A549 (cell line): ENCODE measurements around the gene PLXNC1. TPM values are rescaled to one million over a fixed set of nuclear protein-coding genes. Genes with fewer than 3 reads are reported as not detected.

Experiments used
- ATAC-seq, 2 experiments: fragments of 200-7000 bp in 1 of 2; fragments of >200 bp in 1 of 2; cut with Nextera tagmentation in 1 of 2; cut with Tn5 transposase in 1 of 2; 3 replicates each; pipeline versions ENCODE4 v1.8.0 to v1.9.1; 2018 to 2020; ENCODE audit warnings: mild to moderate bottlenecking in 1 of 2, moderate library complexity in 1 of 2
- CTCF ChIA-PET: fragments of 300-600 bp; sonication (Branson Sonifier 250); formaldehyde crosslinking; extraction: SDS; loops from one replicate; lab custom pipeline; 2021; ENCODE audit warnings: antibody characterized with exemption, inconsistent platforms; lab: Yijun Ruan, JAX
- POLR2A ChIA-PET: fragments of 350-600 bp; formaldehyde crosslinking; extraction: SDS; loops from one replicate; lab custom pipeline; 2021; ENCODE audit warnings: antibody characterized with exemption, inconsistent platforms; lab: Yijun Ruan, JAX
- DNase-seq, 2 experiments: peaks; one replicate each; pipeline versions ENCODE4 v3.0.0 to v3.0.0-alpha.2; 2011 to 2016; ENCODE audit warnings: low read depth in 1 of 2, low spot score in 1 of 2
- FAIRE-seq: peaks from 2 replicates; lab custom pipeline; 2011; peaks lifted over from hg19 to GRCh38; lab: Jason Lieb, UNC
- H3K27ac ChIP-seq, 2 experiments: fragments of >200 bp; sonication (Bioruptor Twin); formaldehyde crosslinking; 3 replicates each; pipeline ENCODE4 v1.5.1; 2016 to 2017
- H3K4me1 ChIP-seq: fragments of >200 bp; sonication (Bioruptor Twin); formaldehyde crosslinking; 3 replicates; pipeline ENCODE4 v1.6.1; 2016
- H3K4me2 ChIP-seq: fragments of >200 bp; sonication (Bioruptor Twin); formaldehyde crosslinking; 3 replicates; pipeline ENCODE4 v1.6.1; 2016
- H3K4me3 ChIP-seq: fragments of >200 bp; sonication (Bioruptor Twin); formaldehyde crosslinking; 3 replicates; pipeline ENCODE4 v1.5.1; 2016
- H3K9me3 ChIP-seq: fragments of >200 bp; sonication (Bioruptor Twin); formaldehyde crosslinking; 3 replicates; pipeline ENCODE4 v1.6.1; 2016
- BHLHE40 ChIP-seq: IDR thresholded peaks from 2 replicates; pipeline ENCODE4 v1.6.1; 2012; ENCODE audit warnings: low read depth, low read length, inconsistent platforms
- CBX8 ChIP-seq: fragments of 200-600 bp; sonication (generic); IDR thresholded peaks from 2 replicates; pipeline ENCODE4 v1.6.1; 2016
- CTCF ChIP-seq: fragments of >200 bp; sonication (Bioruptor Twin); formaldehyde crosslinking; IDR thresholded peaks from 3 replicates; pipeline ENCODE4 v1.5.1; 2016
- EHF ChIP-seq: fragments of 250-450 bp; sonication (Bioruptor Pico); IDR thresholded peaks from 2 replicates; pipeline ENCODE4 v1.5.0; 2020; ENCODE audit warnings: mild to moderate bottlenecking
- EHMT2 ChIP-seq: fragments of 200-600 bp; sonication (generic); IDR thresholded peaks from 2 replicates; pipeline ENCODE4 v1.6.1; 2016; ENCODE audit warnings: antibody characterized with exemption, low read depth, mild to moderate bottlenecking, moderate library complexity
- EP300 ChIP-seq, 2 experiments: fragments of >200 bp; sonication (Bioruptor Twin); formaldehyde crosslinking; IDR thresholded peaks; 2 replicates in 1 of 2; 3 replicates in 1 of 2; pipeline ENCODE4 v1.6.1; 2016 to 2017
- FOSB ChIP-seq: fragments of 250-450 bp; sonication (Bioruptor Pico); IDR thresholded peaks from 2 replicates; pipeline ENCODE4 v1.5.0; 2020; ENCODE audit warnings: mild to moderate bottlenecking, moderate library complexity
- GATA3 ChIP-seq: IDR thresholded peaks from 2 replicates; pipeline ENCODE4 v1.6.1; 2012; ENCODE audit warnings: borderline replicate concordance
- HES2 ChIP-seq: fragments of >200 bp; sonication (Bioruptor Twin); formaldehyde crosslinking; IDR thresholded peaks from 2 replicates; pipeline ENCODE4 v1.6.1; 2016
- HEYL ChIP-seq: fragments of 250-450 bp; sonication (Bioruptor Pico); IDR thresholded peaks from 2 replicates; pipeline ENCODE4 v1.8.0; 2021; ENCODE audit warnings: mild to moderate bottlenecking, moderate library complexity
- HOXA7 ChIP-seq: fragments of 250-450 bp; sonication (Bioruptor Pico); IDR thresholded peaks from 2 replicates; pipeline ENCODE4 v1.5.0; 2020; ENCODE audit warnings: mild to moderate bottlenecking, moderate library complexity
- JUNB ChIP-seq: fragments of >200 bp; sonication (Bioruptor Twin); formaldehyde crosslinking; IDR thresholded peaks from 2 replicates; pipeline ENCODE4 v1.6.1; 2016
- KDM1A ChIP-seq: fragments of 200-600 bp; sonication (generic); IDR thresholded peaks from 2 replicates; pipeline ENCODE4 v1.6.1; 2016; ENCODE audit warnings: low read depth, mild to moderate bottlenecking
- MAZ ChIP-seq: fragments of 150-350 bp; IDR thresholded peaks from 2 replicates; pipeline ENCODE4 v1.6.1; 2014; ENCODE audit warnings: antibody characterized with exemption, low read depth, low read length, borderline replicate concordance
- NFE2L2 ChIP-seq: fragments of 150-350 bp; conservative IDR thresholded peaks from 2 replicates; pipeline ENCODE4 v1.6.1; 2014; ENCODE audit warnings: low read length
- NPAS2 ChIP-seq: fragments of 250-450 bp; sonication (Bioruptor Pico); IDR thresholded peaks from 2 replicates; pipeline ENCODE4 v1.8.0; 2022; ENCODE audit warnings: mild to moderate bottlenecking, moderate library complexity, borderline replicate concordance
- NR3C1 ChIP-seq: fragments of >200 bp; sonication (Bioruptor Twin); formaldehyde crosslinking; IDR thresholded peaks from 3 replicates; pipeline ENCODE4 v1.6.1; 2017
- PHF8 ChIP-seq: fragments of 200-600 bp; sonication (generic); IDR thresholded peaks from 2 replicates; pipeline ENCODE4 v1.6.1; 2016; ENCODE audit warnings: low read depth, mild to moderate bottlenecking, antibody characterized with exemption, moderate library complexity, borderline replicate concordance
- RAD21 ChIP-seq, 2 experiments: fragments of >200 bp in 1 of 2; sonication (Bioruptor Twin) in 1 of 2; formaldehyde crosslinking in 1 of 2; IDR thresholded peaks in 1 of 2; conservative IDR thresholded peaks in 1 of 2; 2 replicates in 1 of 2; 3 replicates in 1 of 2; pipeline ENCODE4 v1.6.1; 2012 to 2018; ENCODE audit warnings: inconsistent platforms in 1 of 2
- SMC3 ChIP-seq: fragments of >200 bp; sonication (Bioruptor Twin); formaldehyde crosslinking; IDR thresholded peaks from 3 replicates; pipeline ENCODE4 v1.6.1; 2018; ENCODE audit warnings: inconsistent platforms
- ZC3H11A ChIP-seq: fragments of 450-650 bp; IDR thresholded peaks from 2 replicates; pipeline ENCODE4 v1.6.1; 2014; ENCODE audit warnings: antibody characterized with exemption, mild to moderate bottlenecking
- ZFP36 ChIP-seq: fragments of 450-650 bp; IDR thresholded peaks from 2 replicates; pipeline ENCODE4 v1.6.1; 2014; ENCODE audit warnings: borderline replicate concordance; ENCODE audit not compliant: partially characterized antibody
- ZSCAN20 ChIP-seq: fragments of 250-450 bp; sonication (Bioruptor Pico); IDR thresholded peaks from 2 replicates; pipeline ENCODE4 v1.8.0; 2022; ENCODE audit warnings: mild to moderate bottlenecking, moderate library complexity
- WGBS: methylation state at CpG from one replicate; pipeline ENCODE4 v1.1.6; 2017; ENCODE audit errors: missing lambda C conversion rate; 5-methylcytosine and 5-hydroxymethylcytosine counted together
- polyA plus RNA-seq, 4 experiments: library from polyadenylated mRNA; depleted of rRNA in 3 of 4; stranded (reverse); fragments of >200 nt; fragmentation: RNase III in 1 of 4; extraction: RNeasy Plus Mini Kit Qiagen cat#74134 plus additional on column Dnase treatment in 1 of 4; gene quantifications; 2 replicates in 3 of 4; 3 replicates in 1 of 4; pipeline ENCODE4 v1.2.3, GENCODE V29; 2011 to 2017
- TF ChIP-seq, protein P1 (sequence below): IDR thresholded peaks from 2 replicates; pipeline ENCODE4 v1.6.1; 2012; ENCODE audit warnings: low read depth, borderline replicate concordance
- TF ChIP-seq, protein P2 (sequence below): IDR thresholded peaks from 2 replicates; pipeline ENCODE4 v1.6.1; 2012
- TF ChIP-seq, protein P3 (sequence below): fragments of 150-350 bp; IDR thresholded peaks from 2 replicates; pipeline ENCODE4 v1.6.1; 2014; ENCODE audit warnings: low read depth, mild to moderate bottlenecking, low read length

Gene PLXNC1
- polyA plus RNA-seq, 2 of the 4 experiments (the other 2 are of a cell fraction): 0.12 to 0.50 TPM

GRCh38 chr12:94263905-94264561, 115.7 kb downstream of the PLXNC1 start:
- ChIA-PET POLR2A (no interaction called here), CTCF (no interaction called here)
- FAIRE-seq (no peak), ATAC-seq (no peak), DNase-seq (no peak)
- TF ChIP-seq HEYL (CRISPR knock-in tag): no peak
- no peak for TF ChIP-seq SMC3
- TF ChIP-seq EP300 (IDR thresholded peaks at IDR 0.05): no peak
- no peak for TF ChIP-seq NR3C1
- TF ChIP-seq ZC3H11A: no peak
- TF ChIP-seq RAD21 (conservative IDR thresholded peaks at IDR 0.05 in 1 of 2, IDR thresholded peaks at IDR 0.05 in 1 of 2): no peak
- TF ChIP-seq, protein P1, sequence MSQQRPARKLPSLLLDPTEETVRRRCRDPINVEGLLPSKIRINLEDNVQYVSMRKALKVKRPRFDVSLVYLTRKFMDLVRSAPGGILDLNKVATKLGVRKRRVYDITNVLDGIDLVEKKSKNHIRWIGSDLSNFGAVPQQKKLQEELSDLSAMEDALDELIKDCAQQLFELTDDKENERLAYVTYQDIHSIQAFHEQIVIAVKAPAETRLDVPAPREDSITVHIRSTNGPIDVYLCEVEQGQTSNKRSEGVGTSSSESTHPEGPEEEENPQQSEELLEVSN: no peak
- TF ChIP-seq CTCF: no peak
- TF ChIP-seq FOSB (CRISPR knock-in tag): no peak
- TF ChIP-seq NFE2L2: no peak
- TF ChIP-seq, protein P2, sequence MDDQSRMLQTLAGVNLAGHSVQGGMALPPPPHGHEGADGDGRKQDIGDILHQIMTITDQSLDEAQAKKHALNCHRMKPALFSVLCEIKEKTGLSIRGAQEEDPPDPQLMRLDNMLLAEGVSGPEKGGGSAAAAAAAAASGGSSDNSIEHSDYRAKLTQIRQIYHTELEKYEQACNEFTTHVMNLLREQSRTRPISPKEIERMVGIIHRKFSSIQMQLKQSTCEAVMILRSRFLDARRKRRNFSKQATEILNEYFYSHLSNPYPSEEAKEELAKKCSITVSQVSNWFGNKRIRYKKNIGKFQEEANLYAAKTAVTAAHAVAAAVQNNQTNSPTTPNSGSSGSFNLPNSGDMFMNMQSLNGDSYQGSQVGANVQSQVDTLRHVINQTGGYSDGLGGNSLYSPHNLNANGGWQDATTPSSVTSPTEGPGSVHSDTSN: no peak
- TF ChIP-seq HES2: no peak
- TF ChIP-seq, protein P3, sequence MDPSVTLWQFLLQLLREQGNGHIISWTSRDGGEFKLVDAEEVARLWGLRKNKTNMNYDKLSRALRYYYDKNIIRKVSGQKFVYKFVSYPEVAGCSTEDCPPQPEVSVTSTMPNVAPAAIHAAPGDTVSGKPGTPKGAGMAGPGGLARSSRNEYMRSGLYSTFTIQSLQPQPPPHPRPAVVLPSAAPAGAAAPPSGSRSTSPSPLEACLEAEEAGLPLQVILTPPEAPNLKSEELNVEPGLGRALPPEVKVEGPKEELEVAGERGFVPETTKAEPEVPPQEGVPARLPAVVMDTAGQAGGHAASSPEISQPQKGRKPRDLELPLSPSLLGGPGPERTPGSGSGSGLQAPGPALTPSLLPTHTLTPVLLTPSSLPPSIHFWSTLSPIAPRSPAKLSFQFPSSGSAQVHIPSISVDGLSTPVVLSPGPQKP: no peak
- no peak for TF ChIP-seq PHF8
- TF ChIP-seq CBX8: no peak
- no peak for TF ChIP-seq KDM1A
- TF ChIP-seq NPAS2 (CRISPR knock-in tag): no peak
- H3K4me3 ChIP-seq: no peak overlapping the region
- 81% methylated on average over 20 of the region's 20 CpGs for WGBS
- H3K9me3 ChIP-seq: no peaks in the 10 kb centered on the region
- H3K27ac ChIP-seq: no peak overlapping the region
- H3K4me2 ChIP-seq: no peak overlapping the region
- H3K4me1 ChIP-seq: peaks cover 8% of the 10 kb centered on the region; the same call in 1 of the 3 replicates

GRCh38 chr12:94264736-94265485, 116.5 kb downstream of the PLXNC1 start:
- FAIRE-seq (no peak), DNase-seq (no peak), ATAC-seq (no peak)
- POLR2A ChIA-PET: no interaction called here
- TF ChIP-seq NPAS2 (CRISPR knock-in tag) (no peak), HEYL (CRISPR knock-in tag) (no peak), JUNB (no peak), KDM1A (no peak), FOSB (CRISPR knock-in tag) (no peak), ZFP36 (no peak), HOXA7 (CRISPR knock-in tag) (no peak), EHMT2 (no peak), EHF (CRISPR knock-in tag) (no peak), ZSCAN20 (CRISPR knock-in tag) (no peak), BHLHE40 (no peak), GATA3 (no peak), MAZ (no peak), HES2 (no peak)
- Histone ChIP-seq H3K4me3 (no peak overlapping the region), H3K27ac (no peak overlapping the region), H3K4me1 (peaks cover 8% of the 10 kb centered on the region; the same call in 1 of the 3 replicates), H3K4me2 (no peak overlapping the region), H3K9me3 (no peaks in the 10 kb centered on the region)
- CTCF ChIA-PET: no interaction called here
- 83% methylated on average over 19 of the region's 19 CpGs for WGBS
